Bone marrow (tissue), 2 donors: Measurements from ENCODE around the gene ME3.

Experiments
- DNase-seq, 2 donors: peaks; one replicate each; lab custom pipeline; 2025; lab: John Stamatoyannopoulos, UW

ME3 gene

GRCh38 chr11:86460461-86461385, 211.7 kb downstream of the ME3 start:
- DNase-seq, result no peak

GRCh38 chr11:86459682-86460460, 212.5 kb downstream of the ME3 start:
- DNase-seq, result no peak

GRCh38 chr11:86459002-86459385, 213.4 kb downstream of the ME3 start:
- no peak for DNase-seq

- no peak for DNase-seq
Observed at GRCh38 chr11:86458294-86459001, 214.0 kb downstream of the ME3 start.

GRCh38 chr11:86456075-86456939, 216.1 kb downstream of the ME3 start:
- peak; percentile 15 to 46 for DNase-seq

- DNase-seq, result no peak
Observed at GRCh38 chr11:86453290-86454030, 219.0 kb downstream of the ME3 start.

GRCh38 chr11:86449993-86450629, 222.3 kb downstream of the ME3 start:
- no peak for DNase-seq

- DNase-seq, result no peak
Observed at GRCh38 chr11:86447763-86448480, 224.5 kb downstream of the ME3 start.

GRCh38 chr11:86446924-86447285, 225.5 kb downstream of the ME3 start:
- no peak for DNase-seq

- DNase-seq, result no peak
Observed at GRCh38 chr11:86446163-86446923, 226.1 kb downstream of the ME3 start.

GRCh38 chr11:86444981-86445380, 227.4 kb downstream of the ME3 start:
- no peak for DNase-seq

GRCh38 chr11:86443415-86443814, 229.0 kb downstream of the ME3 start:
- DNase-seq, result no peak

GRCh38 chr11:86442827-86443226, 229.6 kb downstream of the ME3 start:
- no peak for DNase-seq

GRCh38 chr11:86442420-86442819, 230.0 kb downstream of the ME3 start:
- DNase-seq, result no peak

- DNase-seq, result no peak
Observed at GRCh38 chr11:86440843-86441242, 231.6 kb downstream of the ME3 start.

- no peak for DNase-seq
Observed at GRCh38 chr11:86440305-86440716, 232.1 kb downstream of the ME3 start.

GRCh38 chr11:86438685-86439084, 233.7 kb downstream of the ME3 start:
- no peak for DNase-seq

GRCh38 chr11:86435711-86436110, 236.7 kb downstream of the ME3 start:
- DNase-seq, result no peak
